Measurements from ENCODE around the gene NFKBIE. TPM values are rescaled to one million over a fixed set of nuclear protein-coding genes. Genes with fewer than 3 reads are reported as not detected.

NFKBIE gene
- total RNA-seq, 1 donor from 2014 or later: 7.2 TPM

Small RNAs within 50 kb of the gene (small RNA-seq; reads per million reads assigned to genes)
- not detected for gene RN7SL811P (ENCODE audit: low replicate concordance)

Other genes with a start within 250 kb of the NFKBIE start
- 32.3 TPM for gene MRPL14, start 138.1 kb downstream of the NFKBIE start, total RNA-seq
- 16.2 TPM for gene TMEM63B, start 138.0 kb downstream of the NFKBIE start, total RNA-seq
- 0.89 TPM for gene CAPN11, start 106.7 kb downstream of the NFKBIE start, total RNA-seq
- gene MYMX, start 48.6 kb downstream of the NFKBIE start, total RNA-seq: 0.49 TPM
- 21.3 TPM for gene SLC29A1, start 42.0 kb downstream of the NFKBIE start, total RNA-seq
- 326 TPM for gene HSP90AB1, start 18.4 kb downstream of the NFKBIE start, total RNA-seq
- gene SLC35B2, start 8.0 kb downstream of the NFKBIE start, total RNA-seq: 26.1 TPM
- gene TMEM151B, start 4.9 kb upstream of the NFKBIE start, total RNA-seq: 0.10 TPM
- 14.2 TPM for gene AARS2, start 47.8 kb upstream of the NFKBIE start, total RNA-seq
- gene SPATS1, start 77.1 kb upstream of the NFKBIE start, total RNA-seq: not detected
- 23.3 TPM for gene CDC5L, start 122.2 kb upstream of the NFKBIE start, total RNA-seq

Measured in skin of body (tissue), 2 donors.